Mesendoderm (in vitro differentiated cells): Measurements from ENCODE around the gene TNKS1BP1.

ENCODE experiments used
- DNase-seq: peaks from one replicate; pipeline ENCODE4 v3.0.0; 2013
- H2AK5ac ChIP-seq: 2 replicates; pipeline ENCODE4 v1.6.1; 2013; ENCODE audit warnings: low read length, inconsistent platforms
- H2BK120ac ChIP-seq: 2 replicates; pipeline ENCODE4 v1.6.1; 2013; ENCODE audit warnings: low read depth, mild to moderate bottlenecking, low read length, moderate library complexity, mixed read lengths
- H2BK15ac ChIP-seq: replicated peaks from 2 replicates; pipeline ENCODE4 v1.6.1; 2013; ENCODE audit warnings: low read depth, mild to moderate bottlenecking, moderate library complexity
- H2BK5ac ChIP-seq: 2 replicates; pipeline ENCODE4 v1.6.1; 2013; ENCODE audit warnings: low read length, inconsistent platforms
- H3K18ac ChIP-seq: 2 replicates; pipeline ENCODE4 v1.6.1; 2013; ENCODE audit warnings: mild to moderate bottlenecking, low read length, mixed read lengths
- H3K23ac ChIP-seq: one replicate; pipeline ENCODE4 v1.6.1; 2013; ENCODE audit warnings: low read length
- H3K27ac ChIP-seq: 2 replicates; pipeline ENCODE4 v1.5.1; 2013; ENCODE audit warnings: low read depth, mild to moderate bottlenecking, inconsistent platforms, low read length, moderate library complexity
- H3K27me3 ChIP-seq: 2 replicates; pipeline ENCODE4 v1.6.1; 2013; ENCODE audit warnings: low read length, control low read depth, mild to moderate bottlenecking, inconsistent platforms; ENCODE audit not compliant: insufficient read depth, poor library complexity
- H3K36me3 ChIP-seq: 2 replicates; pipeline ENCODE4 v1.6.1; 2013; ENCODE audit warnings: low read length, inconsistent platforms; ENCODE audit not compliant: control insufficient read depth, insufficient read depth
- H3K4ac ChIP-seq: one replicate; pipeline ENCODE4 v1.6.1; 2013; ENCODE audit warnings: low read depth, mild to moderate bottlenecking, low read length, moderate library complexity
- H3K4me1 ChIP-seq: 2 replicates; pipeline ENCODE4 v1.6.1; 2013; ENCODE audit warnings: low read depth, low read length, inconsistent platforms; ENCODE audit not compliant: control insufficient read depth
- H3K4me2 ChIP-seq: 2 replicates; pipeline ENCODE4 v1.6.1; 2013; ENCODE audit warnings: low read length
- H3K4me3 ChIP-seq: 2 replicates; pipeline ENCODE4 v1.5.1; 2013; ENCODE audit warnings: mild to moderate bottlenecking, low read length
- H3K56ac ChIP-seq: one replicate; pipeline ENCODE4 v1.6.1; 2013; ENCODE audit warnings: low read length
- H3K79me1 ChIP-seq: 2 replicates; pipeline ENCODE4 v1.6.1; 2013; ENCODE audit warnings: low read length, inconsistent platforms
- H3K79me2 ChIP-seq: 2 replicates; pipeline ENCODE4 v1.6.1; 2013; ENCODE audit warnings: mild to moderate bottlenecking, low read length; ENCODE audit not compliant: control insufficient read depth, insufficient read depth
- H3K9ac ChIP-seq: 2 replicates; pipeline ENCODE4 v1.6.1; 2013; ENCODE audit warnings: low read length, inconsistent platforms
- H4K5ac ChIP-seq: one replicate; pipeline ENCODE4 v1.6.1; 2013; ENCODE audit warnings: low read length
- H4K8ac ChIP-seq: one replicate; pipeline ENCODE4 v1.6.1; 2013; ENCODE audit warnings: low read depth, mild to moderate bottlenecking, control low read depth, low read length, moderate library complexity
- WGBS: extraction: QIAGEN DNeasy Blood & Tissue Kit; methylation state at CpG from one replicate; pipeline ENCODE4 v1.1.7; 2013; ENCODE audit warnings: low lambda C conversion rate, missing lambda C conversion rate; ENCODE audit not compliant: insufficient coverage; ENCODE audit errors: extremely low coverage; 5-methylcytosine and 5-hydroxymethylcytosine counted together

Gene TNKS1BP1

DNA sequence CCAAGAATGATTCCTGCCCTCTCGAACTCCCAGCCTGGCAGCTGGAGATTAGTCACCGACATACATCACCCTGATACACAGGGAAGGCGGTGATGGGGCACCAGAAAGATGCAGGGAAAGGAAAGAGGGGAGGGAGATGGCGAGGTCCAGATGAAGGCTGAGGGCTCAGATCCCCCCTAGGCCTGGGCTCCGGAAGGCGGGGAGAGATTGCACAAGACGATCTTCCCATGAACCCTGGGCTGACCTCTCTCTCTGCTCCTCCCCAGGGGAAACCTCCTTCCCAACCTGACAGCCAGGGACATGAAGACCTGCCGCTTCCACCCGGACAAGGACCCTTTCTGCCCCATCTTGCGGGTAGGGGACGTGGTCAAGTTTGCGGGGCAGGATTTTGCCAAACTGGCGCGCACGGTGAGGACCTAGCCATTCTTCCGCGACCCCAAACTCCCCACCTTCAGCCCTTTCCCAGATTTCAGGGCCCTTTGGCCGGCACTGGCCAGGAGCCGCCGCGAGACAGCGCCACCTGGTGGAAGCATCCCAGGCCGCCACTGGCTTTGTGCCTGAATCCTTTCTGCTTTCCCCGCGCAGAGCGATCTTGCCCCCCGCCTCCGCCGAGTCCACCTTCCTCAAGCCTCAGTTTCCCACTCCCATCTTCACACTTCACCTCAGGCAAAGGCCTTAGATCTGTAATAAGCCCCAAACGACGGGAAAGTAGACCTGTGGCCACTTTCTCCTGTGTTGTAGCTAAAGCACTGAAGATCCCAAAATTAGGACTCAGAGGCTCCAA lies 24.9 kb upstream of the TNKS1BP1 start:
- Histone ChIP-seq H3K79me1 (no peaks in the 10 kb centered on the region), H3K79me2 (no peaks in the 10 kb centered on the region), H3K4me3 (no peak overlapping the region), H3K27ac (no peak overlapping the region), H2BK5ac (no peak overlapping the region), H3K9ac (peak overlapping the region; percentile 69), H3K56ac (peak overlapping the region; percentile 89), H3K27me3 (no peaks in the 10 kb centered on the region), H2BK120ac (no peak overlapping the region), H3K36me3 (no peaks in the 10 kb centered on the region), H4K5ac (no peak overlapping the region), H4K8ac (no peak overlapping the region), H3K18ac (no peak overlapping the region), H3K4ac (no peak overlapping the region), H3K23ac (no peak overlapping the region), H2AK5ac (no peak overlapping the region), H3K4me2 (peak overlapping the region; percentile 33), H3K4me1 (peaks cover 7% of the 10 kb centered on the region), H2BK15ac (no peak overlapping the region)
- no CpG with 5 or more reads among the region's 31 CpGs for WGBS
- peak; percentile 71 for DNase-seq

DNA sequence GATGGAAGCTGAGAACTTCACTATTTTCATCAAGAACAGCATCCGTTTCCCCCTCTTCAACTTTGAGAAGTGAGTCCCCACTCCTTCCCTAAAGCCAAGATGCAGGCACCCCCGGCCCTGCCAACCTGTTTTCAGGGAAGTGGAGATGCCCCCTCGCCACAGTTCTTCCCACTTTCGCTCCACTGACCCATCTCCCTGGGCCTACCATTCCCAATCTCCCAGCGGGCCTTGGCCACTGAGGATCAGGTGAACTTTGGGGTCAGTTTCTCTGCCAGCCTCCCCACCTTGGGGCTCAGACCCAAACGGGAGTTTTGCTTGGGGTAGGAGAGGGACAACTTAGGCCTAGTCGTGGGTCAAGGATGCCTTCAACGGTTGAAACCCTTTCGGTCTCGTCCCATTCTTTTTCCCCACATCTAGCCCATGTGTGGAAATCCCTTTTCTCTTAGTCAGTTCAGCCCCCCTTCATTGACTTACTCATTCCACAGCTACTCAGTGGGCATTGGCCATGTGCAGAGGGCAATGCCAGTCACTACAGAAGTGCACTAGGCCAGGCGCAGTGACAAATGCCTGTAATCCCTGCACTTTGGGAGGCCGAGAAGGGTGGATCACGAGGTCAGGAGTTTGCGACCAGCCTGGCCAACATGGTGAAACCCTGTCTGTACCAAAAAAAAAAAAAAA lies 24.0 kb upstream of the TNKS1BP1 start:
- no peak overlapping the region for H4K8ac ChIP-seq
- H3K27me3 ChIP-seq = no peaks in the 10 kb centered on the region
- H3K56ac ChIP-seq = no peak overlapping the region
- H3K79me2 ChIP-seq = no peaks in the 10 kb centered on the region
- H3K23ac ChIP-seq = no peak overlapping the region
- no peak overlapping the region for H4K5ac ChIP-seq
- no peak overlapping the region for H3K4ac ChIP-seq
- H2BK15ac ChIP-seq = no peak overlapping the region
- no peak overlapping the region for H3K18ac ChIP-seq
- no peak overlapping the region for H2BK5ac ChIP-seq
- DNase-seq = no peak
- no peak overlapping the region for H3K4me3 ChIP-seq
- H3K79me1 ChIP-seq = no peaks in the 10 kb centered on the region
- H3K9ac ChIP-seq = no peak overlapping the region
- H2BK120ac ChIP-seq = no peak overlapping the region
- H2AK5ac ChIP-seq = no peak overlapping the region
- WGBS = no CpG with 5 or more reads among the region's 14 CpGs
- no peak overlapping the region for H3K27ac ChIP-seq
- peaks cover 7% of the 10 kb centered on the region for H3K4me1 ChIP-seq
- no peaks in the 10 kb centered on the region for H3K36me3 ChIP-seq
- H3K4me2 ChIP-seq = no peak overlapping the region

DNA sequence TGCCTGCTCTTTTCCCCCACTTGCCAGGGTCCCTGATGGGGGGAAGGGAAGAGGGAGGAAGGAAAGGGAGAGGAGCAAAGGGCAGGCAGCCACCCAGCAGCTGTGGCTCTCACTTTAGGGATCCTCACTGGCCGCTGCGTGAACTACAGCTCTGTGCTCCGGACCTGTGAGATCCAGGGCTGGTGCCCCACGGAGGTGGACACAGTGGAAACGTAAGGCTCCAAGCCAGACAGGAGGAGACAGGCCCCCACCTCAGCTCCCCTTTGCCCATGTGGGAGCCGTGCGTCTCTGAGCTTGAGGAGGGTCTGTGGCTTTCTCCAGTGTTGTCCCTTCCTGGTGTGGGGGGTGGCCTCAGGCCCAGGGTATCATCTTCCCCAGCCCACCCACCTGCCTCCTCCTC lies 23.3 kb upstream of the TNKS1BP1 start:
- no peak overlapping the region for H2AK5ac ChIP-seq
- no peak overlapping the region for H4K5ac ChIP-seq
- no peak overlapping the region for H2BK15ac ChIP-seq
- no peaks in the 10 kb centered on the region for H3K36me3 ChIP-seq
- H3K27ac ChIP-seq = no peak overlapping the region
- H4K8ac ChIP-seq = no peak overlapping the region
- no peak overlapping the region for H3K18ac ChIP-seq
- WGBS = no CpG with 5 or more reads among the region's 7 CpGs
- H3K4me2 ChIP-seq = no peak overlapping the region
- no peak for DNase-seq
- no peaks in the 10 kb centered on the region for H3K79me2 ChIP-seq
- no peak overlapping the region for H3K4me3 ChIP-seq
- H3K4ac ChIP-seq = no peak overlapping the region
- H3K56ac ChIP-seq = no peak overlapping the region
- no peak overlapping the region for H3K9ac ChIP-seq
- H3K79me1 ChIP-seq = no peaks in the 10 kb centered on the region
- H3K23ac ChIP-seq = no peak overlapping the region
- no peaks in the 10 kb centered on the region for H3K27me3 ChIP-seq
- no peak overlapping the region for H2BK120ac ChIP-seq
- H2BK5ac ChIP-seq = no peak overlapping the region
- H3K4me1 ChIP-seq = peaks cover 5% of the 10 kb centered on the region

DNA sequence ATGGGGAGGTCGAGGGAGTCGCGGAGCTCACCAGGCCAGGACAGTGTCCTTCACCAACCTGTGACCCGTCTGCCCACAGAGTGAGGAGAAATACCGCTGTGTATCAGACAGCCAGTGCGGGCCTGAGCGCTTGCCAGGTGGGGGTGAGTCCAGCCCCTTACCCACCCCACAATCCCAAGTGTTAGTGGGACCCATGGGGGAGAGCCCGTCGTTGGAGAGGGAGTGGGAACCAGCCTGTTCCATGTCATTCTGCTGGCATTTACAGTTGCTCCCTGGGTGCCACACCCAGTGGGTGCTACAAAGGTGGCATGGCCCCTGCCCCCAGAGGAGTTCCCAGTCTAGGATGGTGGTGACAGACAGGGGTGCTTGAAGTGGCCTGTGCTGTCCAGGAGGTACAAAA lies 22.6 kb upstream of the TNKS1BP1 start:
- H3K56ac ChIP-seq = no peak overlapping the region
- no peak overlapping the region for H4K8ac ChIP-seq
- H2BK5ac ChIP-seq = no peak overlapping the region
- no peaks in the 10 kb centered on the region for H3K79me1 ChIP-seq
- no peaks in the 10 kb centered on the region for H3K36me3 ChIP-seq
- no peak for DNase-seq
- no peak overlapping the region for H3K4ac ChIP-seq
- H3K23ac ChIP-seq = no peak overlapping the region
- H2BK120ac ChIP-seq = no peak overlapping the region
- no peaks in the 10 kb centered on the region for H3K79me2 ChIP-seq
- H4K5ac ChIP-seq = no peak overlapping the region
- H3K18ac ChIP-seq = no peak overlapping the region
- H3K4me1 ChIP-seq = peaks cover 4% of the 10 kb centered on the region
- H2BK15ac ChIP-seq = no peak overlapping the region
- no peak overlapping the region for H3K9ac ChIP-seq
- H3K4me3 ChIP-seq = no peak overlapping the region
- no peak overlapping the region for H2AK5ac ChIP-seq
- no peaks in the 10 kb centered on the region for H3K27me3 ChIP-seq
- no CpG with 5 or more reads among the region's 9 CpGs for WGBS
- H3K27ac ChIP-seq = no peak overlapping the region
- no peak overlapping the region for H3K4me2 ChIP-seq

DNA sequence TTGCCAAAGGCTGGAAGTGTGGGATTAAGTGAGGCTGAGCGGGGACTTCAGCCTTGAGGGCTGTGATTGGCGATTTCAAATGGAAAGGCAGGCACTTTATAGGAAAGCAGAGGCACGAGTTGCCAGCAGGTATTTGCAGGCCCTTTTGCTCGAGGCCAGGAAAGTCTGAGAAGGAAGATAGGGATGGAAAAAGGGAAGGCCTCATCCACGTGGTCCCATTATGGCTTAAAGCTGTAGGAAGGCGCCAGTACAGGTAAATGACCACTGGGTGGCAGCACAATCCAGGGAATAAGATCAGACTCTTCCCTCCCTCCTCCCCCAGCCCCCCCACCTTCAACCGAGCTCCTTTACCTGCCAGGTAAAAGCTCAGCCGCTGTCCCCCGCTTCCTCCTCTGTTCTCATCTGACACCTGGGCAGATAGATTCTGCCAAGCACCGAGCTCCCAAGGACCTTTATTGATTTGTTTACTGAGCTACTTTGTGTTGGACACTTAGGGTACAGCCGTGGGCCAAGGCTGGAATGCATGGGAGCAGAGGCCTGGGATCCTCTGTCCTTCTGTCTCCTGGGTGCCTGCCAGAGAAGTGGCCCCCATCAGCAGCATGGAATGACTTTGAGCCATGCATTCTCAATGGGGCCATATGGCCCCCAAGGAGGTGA lies 20.9 kb upstream of the TNKS1BP1 start:
- Histone ChIP-seq H3K4me1 (peaks cover 4% of the 10 kb centered on the region), H3K27me3 (no peaks in the 10 kb centered on the region), H3K27ac (no peak overlapping the region), H3K18ac (no peak overlapping the region), H3K56ac (peak overlapping the region; percentile 39), H3K9ac (peak overlapping the region; percentile 24), H3K23ac (no peak overlapping the region), H3K79me2 (no peaks in the 10 kb centered on the region), H2BK5ac (no peak overlapping the region), H4K8ac (no peak overlapping the region), H3K4me3 (no peak overlapping the region), H3K4ac (no peak overlapping the region), H3K79me1 (no peaks in the 10 kb centered on the region), H2AK5ac (no peak overlapping the region), H2BK15ac (no peak overlapping the region), H3K36me3 (no peaks in the 10 kb centered on the region), H4K5ac (no peak overlapping the region), H3K4me2 (no peak overlapping the region), H2BK120ac (no peak overlapping the region)
- peak; percentile 90 for DNase-seq
- WGBS = no CpG with 5 or more reads among the region's 11 CpGs
